ENCODE results near the gene TRIL. TPM values are rescaled to one million over a fixed set of nuclear protein-coding genes. Genes with fewer than 3 reads are reported as not detected.

TRIL gene
- polyA plus RNA-seq, 3 donors, result not detected

GRCh38 chr7:29005829-29006228, 47.7 kb upstream of the TRIL start:
- H3K27me3 Mint-ChIP-seq (ENCODE audit: low read depth in 3 of 3), result no peaks in the 10 kb centered on the region
- H3K9me3 ChIP-seq (replicated peaks in 1 of 2; ENCODE audit: control insufficient read depth in 1 of 2, insufficient read depth in 1 of 2, low read length in 2 of 2), result no peaks in the 10 kb centered on the region
- intact Hi-C loops (cut with micrococcal nuclease), result no loop called here
- H3K4me3 Mint-ChIP-seq, result no peak overlapping the region
- H4K20me1 ChIP-seq (ENCODE audit: insufficient read depth, low read length), result peaks cover 99% of the 10 kb centered on the region
- H3K36me3 ChIP-seq (replicated peaks in 1 of 2; ENCODE audit: control insufficient read depth in 1 of 2, insufficient read depth in 2 of 2, low read length in 2 of 2), result peaks cover 32 to 90% of the 10 kb centered on the region in 2 donors
- H3K4me2 ChIP-seq (replicated peaks; ENCODE audit: extremely low read depth, low read length, poor library complexity, severe bottlenecking), result no peak overlapping the region
- DNase-seq, result no peak
- no peaks in the 10 kb centered on the region for H3K27me3 ChIP-seq (ENCODE audit: control insufficient read depth in 2 of 2, insufficient read depth in 2 of 2, low read length in 2 of 2)
- H2AFZ ChIP-seq (ENCODE audit: insufficient read depth, low read depth, low read length, poor library complexity, severe bottlenecking), result no peak overlapping the region
- TF ChIP-seq CTCF (IDR thresholded peaks at IDR 0.05), result no peak
- WGBS (ENCODE audit: insufficient coverage), result 50% methylated on average over 1 of the region's 3 CpGs
- H3K4me1 ChIP-seq (ENCODE audit: control insufficient read depth in 1 of 2, insufficient read depth in 2 of 2, low read length in 2 of 2), result no peaks in the 10 kb centered on the region
- H3K4me3 ChIP-seq (replicated peaks in 1 of 3; ENCODE audit: low read depth in 2 of 3, low read length in 3 of 3), result no peak overlapping the region
- H3K9me3 Mint-ChIP-seq, result peaks cover 0 to 6% (median 2%) of the 10 kb centered on the region in 7 donors
- H3K4me1 Mint-ChIP-seq, result no peaks in the 10 kb centered on the region
- peaks cover 60 to 69% of the 10 kb centered on the region in 2 donors for H3K36me3 Mint-ChIP-seq
- no peaks in the 10 kb centered on the region for H3K79me2 ChIP-seq (ENCODE audit: insufficient read depth, low read length)
- no peak overlapping the region for H3K27ac ChIP-seq (ENCODE audit: low read depth in 1 of 2, low read length in 2 of 2)
- H3K27ac Mint-ChIP-seq, result no peak overlapping the region
- no peak overlapping the region for H3K9ac ChIP-seq (ENCODE audit: insufficient read depth, low read length, poor library complexity, severe bottlenecking)

GRCh38 chr7:29005406-29005805, 47.3 kb upstream of the TRIL start:
- H3K27ac Mint-ChIP-seq, result no peak overlapping the region
- Histone ChIP-seq H3K27me3 (ENCODE audit: control insufficient read depth in 2 of 2, insufficient read depth in 2 of 2, low read length in 2 of 2) (no peaks in the 10 kb centered on the region), H3K27ac (ENCODE audit: low read depth in 1 of 2, low read length in 2 of 2) (no peak overlapping the region), H3K4me1 (ENCODE audit: control insufficient read depth in 1 of 2, insufficient read depth in 2 of 2, low read length in 2 of 2) (no peaks in the 10 kb centered on the region), H3K36me3 (replicated peaks in 1 of 2; ENCODE audit: control insufficient read depth in 1 of 2, insufficient read depth in 2 of 2, low read length in 2 of 2) (peaks cover 34 to 90% of the 10 kb centered on the region in 2 donors), H3K4me3 (replicated peaks in 1 of 3; ENCODE audit: low read depth in 2 of 3, low read length in 3 of 3) (no peak overlapping the region), H3K9me3 (replicated peaks in 1 of 2; ENCODE audit: control insufficient read depth in 1 of 2, insufficient read depth in 1 of 2, low read length in 2 of 2) (no peaks in the 10 kb centered on the region), H3K79me2 (ENCODE audit: insufficient read depth, low read length) (no peaks in the 10 kb centered on the region), H4K20me1 (ENCODE audit: insufficient read depth, low read length) (peaks cover 99% of the 10 kb centered on the region), H2AFZ (ENCODE audit: insufficient read depth, low read depth, low read length, poor library complexity, severe bottlenecking) (no peak overlapping the region), H3K4me2 (replicated peaks; ENCODE audit: extremely low read depth, low read length, poor library complexity, severe bottlenecking) (no peak overlapping the region), H3K9ac (ENCODE audit: insufficient read depth, low read length, poor library complexity, severe bottlenecking) (no peak overlapping the region)
- intact Hi-C loops (cut with micrococcal nuclease), result no loop called here
- peaks cover 0 to 6% (median 2%) of the 10 kb centered on the region in 7 donors for H3K9me3 Mint-ChIP-seq
- H3K27me3 Mint-ChIP-seq (ENCODE audit: low read depth in 3 of 3), result no peaks in the 10 kb centered on the region
- no peaks in the 10 kb centered on the region for H3K4me1 Mint-ChIP-seq
- H3K4me3 Mint-ChIP-seq, result no peak overlapping the region
- peaks cover 64 to 69% of the 10 kb centered on the region in 2 donors for H3K36me3 Mint-ChIP-seq
- DNase-seq, result no peak
- WGBS (ENCODE audit: insufficient coverage), result 29% methylated on average over 1 of the region's 1 CpG
- TF ChIP-seq CTCF (IDR thresholded peaks at IDR 0.05), result no peak
